Immature natural killer cell (primary cell): Measurements from ENCODE around the gene TYMP. TPM values are rescaled to one million over a fixed set of nuclear protein-coding genes. Genes with fewer than 3 reads are reported as not detected.

ENCODE experiments used
- DNase-seq, 3 donors: peaks; one replicate each; pipeline ENCODE4 v3.0.0; 2022; ENCODE audit warnings: mixed read lengths in 1 of 3
- H3K27ac Mint-ChIP-seq, 6 donors: one replicate each; pipeline ENCODE4 v1.8.0; 2020; ENCODE audit warnings: mixed read lengths in 6 of 6, mild to moderate bottlenecking in 5 of 6, inconsistent platforms in 4 of 6, moderate library complexity in 3 of 6
- H3K27me3 Mint-ChIP-seq, 3 donors: one replicate each; pipeline ENCODE4 v1.8.0; 2020 to 2021; ENCODE audit warnings: low read depth in 3 of 3, mild to moderate bottlenecking in 3 of 3, mixed read lengths in 3 of 3, moderate library complexity in 3 of 3, inconsistent platforms in 1 of 3
- H3K36me3 Mint-ChIP-seq, 3 donors: one replicate each; pipeline ENCODE4 v1.8.0; 2020; ENCODE audit warnings: mixed read lengths in 3 of 3, inconsistent platforms in 2 of 3, mild to moderate bottlenecking in 2 of 3
- H3K4me1 Mint-ChIP-seq, 2 donors: one replicate each; pipeline ENCODE4 v1.8.0; 2020; ENCODE audit warnings: inconsistent platforms in 2 of 2, mild to moderate bottlenecking in 2 of 2, mixed read lengths in 2 of 2, moderate library complexity in 1 of 2
- H3K4me3 Mint-ChIP-seq, 5 donors: one replicate each; pipeline ENCODE4 v1.8.0; 2020; ENCODE audit warnings: mild to moderate bottlenecking in 5 of 5, mixed read lengths in 5 of 5, inconsistent platforms in 3 of 5, moderate library complexity in 3 of 5
- H3K9me3 Mint-ChIP-seq, 6 donors: one replicate each; pipeline ENCODE4 v1.8.0; 2020; ENCODE audit warnings: mild to moderate bottlenecking in 6 of 6, mixed read lengths in 6 of 6, inconsistent platforms in 4 of 6, moderate library complexity in 3 of 6
- polyA plus RNA-seq, 3 donors: library from polyadenylated mRNA; unstranded; fragments of 300-500 nt; fragmentation: Illumina TruSeq; gene quantifications; one replicate each; pipeline ENCODE4 v1.2.3, GENCODE V29; 2021

The TYMP gene
- polyA plus RNA-seq, 3 donors from 2014 or later, result 21.2 to 31.2 (median 25.5) TPM

- no peak overlapping the region for H3K4me3 Mint-ChIP-seq
- peaks cover 0 to 4% (median 0%) of the 10 kb centered on the region in 3 donors for H3K36me3 Mint-ChIP-seq
- H3K27me3 Mint-ChIP-seq, result peaks cover 0 to 2% (median 0%) of the 10 kb centered on the region in 3 donors
- H3K4me1 Mint-ChIP-seq, result no peaks in the 10 kb centered on the region
- H3K9me3 Mint-ChIP-seq, result no peaks in the 10 kb centered on the region
- no peak overlapping the region for H3K27ac Mint-ChIP-seq
- DNase-seq, result no peak
Measured at GRCh38 chr22:50570861-50571260, 41.0 kb upstream of the TYMP start.

- no peak overlapping the region for H3K27ac Mint-ChIP-seq
- H3K36me3 Mint-ChIP-seq, result peaks cover 0 to 4% (median 0%) of the 10 kb centered on the region in 3 donors
- H3K4me3 Mint-ChIP-seq, result no peak overlapping the region
- peaks cover 0 to 2% (median 1%) of the 10 kb centered on the region in 3 donors for H3K27me3 Mint-ChIP-seq
- H3K4me1 Mint-ChIP-seq, result no peaks in the 10 kb centered on the region
- DNase-seq, result no peak
- H3K9me3 Mint-ChIP-seq, result no peaks in the 10 kb centered on the region
Measured at GRCh38 chr22:50569896-50570535, 40.2 kb upstream of the TYMP start.

DNA sequence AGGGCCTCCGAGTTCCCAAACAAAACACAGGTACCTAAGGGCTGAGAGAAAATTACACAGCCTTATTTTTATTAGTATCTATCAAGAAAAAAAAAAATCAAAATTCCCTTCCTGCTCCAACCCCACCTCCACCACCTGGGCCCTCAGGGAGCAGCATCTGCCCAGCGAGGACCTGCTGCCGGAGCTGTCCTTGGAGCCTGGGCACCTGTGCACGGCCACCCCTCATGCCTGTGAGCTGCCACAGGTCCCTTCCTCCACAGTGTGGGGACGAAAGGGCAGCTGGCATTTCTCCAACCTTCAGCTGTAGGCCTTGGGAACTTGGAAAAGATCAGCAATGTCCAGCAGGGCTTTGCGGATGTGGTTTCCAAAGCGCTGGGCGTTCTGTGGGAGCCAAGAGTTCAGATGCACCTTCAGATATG, 39.2 kb upstream of the TYMP start:
- H3K9me3 Mint-ChIP-seq, result no peaks in the 10 kb centered on the region
- no peak for DNase-seq

DNA sequence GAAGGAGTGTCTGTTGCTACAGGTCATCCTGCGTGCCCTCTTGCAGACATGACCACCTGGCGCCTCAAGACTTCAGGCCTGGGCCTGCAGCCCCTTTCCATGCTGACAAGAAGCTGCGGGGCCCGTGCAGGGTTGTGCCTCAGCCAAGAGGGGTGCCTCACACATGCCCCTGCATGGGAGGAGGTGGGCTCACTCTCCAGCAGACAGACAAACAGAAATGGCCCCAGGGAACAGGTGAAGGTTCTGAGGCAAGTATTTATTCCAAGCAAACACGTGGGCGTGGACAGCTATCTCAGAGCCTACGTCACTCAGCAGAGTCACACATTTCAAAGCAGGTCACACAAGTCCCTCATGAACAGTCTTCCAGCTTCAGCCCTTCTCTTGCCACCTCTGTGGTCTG, 38.8 kb upstream of the TYMP start:
- DNase-seq, result no peak
- H3K36me3 Mint-ChIP-seq, result peaks cover 0 to 4% (median 0%) of the 10 kb centered on the region in 3 donors
- H3K27me3 Mint-ChIP-seq, result peaks cover 0 to 2% (median 1%) of the 10 kb centered on the region in 3 donors
- no peak overlapping the region for H3K27ac Mint-ChIP-seq
- H3K4me3 Mint-ChIP-seq, result no peak overlapping the region
- no peaks in the 10 kb centered on the region for H3K9me3 Mint-ChIP-seq
- peaks cover 2 to 3% of the 10 kb centered on the region in 2 donors for H3K4me1 Mint-ChIP-seq

More for the DNA sequence above, 39.2 kb upstream of the TYMP start:
- Mint-ChIP-seq H3K27me3 (peaks cover 0 to 2% (median 1%) of the 10 kb centered on the region in 3 donors), H3K27ac (no peak overlapping the region), H3K36me3 (peaks cover 0 to 4% (median 0%) of the 10 kb centered on the region in 3 donors), H3K4me3 (no peak overlapping the region), H3K4me1 (no peaks in the 10 kb centered on the region)

GRCh38 chr22:50567721-50568252, 38.0 kb upstream of the TYMP start:
- Mint-ChIP-seq H3K4me1 (peaks cover 10 to 11% of the 10 kb centered on the region in 2 donors), H3K36me3 (peaks cover 0 to 4% (median 0%) of the 10 kb centered on the region in 3 donors), H3K9me3 (no peaks in the 10 kb centered on the region), H3K4me3 (no peak overlapping the region), H3K27ac (no peak overlapping the region), H3K27me3 (peaks cover 1 to 5% (median 5%) of the 10 kb centered on the region in 3 donors)
- no peak for DNase-seq

DNA sequence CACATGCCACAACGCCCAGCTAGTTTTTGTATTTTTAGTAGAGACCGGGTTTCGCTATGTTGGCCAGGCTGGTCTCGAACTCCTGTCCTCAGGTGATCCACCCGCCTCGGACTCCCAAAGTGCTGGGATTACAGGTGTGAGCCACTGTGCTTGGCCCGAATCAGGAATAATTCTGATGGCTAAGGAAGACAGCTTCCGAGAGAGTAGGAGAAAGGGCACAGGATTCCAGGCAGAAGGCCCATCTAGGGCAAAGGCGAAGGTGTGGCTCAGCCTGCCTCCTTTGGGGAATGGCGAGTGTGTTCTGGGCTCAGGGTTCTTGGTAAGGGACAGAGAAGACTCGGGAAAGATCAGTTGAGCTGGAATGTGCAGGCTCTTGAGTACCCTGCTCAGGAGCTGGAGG, 34.5 kb upstream of the TYMP start:
- DNase-seq, result no peak
- peak overlapping the region in 1 of 6 donors; percentile 40 for H3K27ac Mint-ChIP-seq
- H3K27me3 Mint-ChIP-seq, result peaks cover 8 to 16% (median 9%) of the 10 kb centered on the region in 3 donors
- H3K4me3 Mint-ChIP-seq, result peak overlapping the region in 2 of 5 donors; percentile 23 to 29
- H3K36me3 Mint-ChIP-seq, result peaks cover 0 to 1% (median 0%) of the 10 kb centered on the region in 3 donors
- H3K9me3 Mint-ChIP-seq, result no peaks in the 10 kb centered on the region
- peaks cover 22 to 26% of the 10 kb centered on the region in 2 donors for H3K4me1 Mint-ChIP-seq

DNA sequence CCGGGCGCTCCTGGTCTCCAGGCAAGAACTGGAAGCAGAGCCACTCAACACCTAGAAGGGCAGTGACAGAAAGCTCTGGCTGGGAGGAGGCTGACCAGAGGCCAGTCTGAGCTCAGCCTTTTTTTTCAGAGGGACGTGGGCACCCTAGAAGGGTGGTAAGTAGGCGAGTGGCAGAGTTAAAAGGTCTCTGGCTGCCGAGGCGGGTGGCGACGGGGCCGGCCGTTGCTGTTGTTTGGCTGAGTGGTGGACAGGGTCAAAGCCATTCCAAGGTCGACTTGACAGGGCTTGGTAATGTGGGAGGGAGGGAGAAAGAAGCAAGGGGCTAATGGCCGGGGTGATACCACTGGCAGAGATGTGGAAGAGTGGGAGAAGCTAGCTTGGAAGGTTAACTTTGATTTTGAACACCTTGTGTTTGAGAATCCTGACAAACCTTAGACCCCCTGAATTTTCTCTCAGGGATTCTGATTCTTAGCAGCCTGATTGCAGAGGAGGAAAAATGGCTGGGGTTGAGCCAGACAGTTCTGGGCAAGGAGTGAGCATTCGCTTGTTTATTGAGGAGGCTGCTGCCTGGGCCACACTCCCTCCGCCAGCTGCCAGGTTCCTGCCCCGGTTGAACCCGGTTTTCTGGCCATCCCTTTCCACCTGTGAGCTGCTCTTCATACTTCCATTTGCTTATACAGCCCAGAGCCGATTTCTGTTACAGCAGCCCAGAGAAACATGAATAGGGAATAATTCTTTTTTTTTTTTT, 33.8 kb upstream of the TYMP start:
- no peaks in the 10 kb centered on the region for H3K36me3 Mint-ChIP-seq
- DNase-seq, result no peak
- peaks cover 8 to 16% (median 9%) of the 10 kb centered on the region in 3 donors for H3K27me3 Mint-ChIP-seq
- peaks cover 22 to 26% of the 10 kb centered on the region in 2 donors for H3K4me1 Mint-ChIP-seq
- no peaks in the 10 kb centered on the region for H3K9me3 Mint-ChIP-seq
- H3K27ac Mint-ChIP-seq, result peak overlapping the region; percentile 15 to 94 (median 90)
- H3K4me3 Mint-ChIP-seq, result peak overlapping the region; percentile 92 to 97 (median 94)

DNA sequence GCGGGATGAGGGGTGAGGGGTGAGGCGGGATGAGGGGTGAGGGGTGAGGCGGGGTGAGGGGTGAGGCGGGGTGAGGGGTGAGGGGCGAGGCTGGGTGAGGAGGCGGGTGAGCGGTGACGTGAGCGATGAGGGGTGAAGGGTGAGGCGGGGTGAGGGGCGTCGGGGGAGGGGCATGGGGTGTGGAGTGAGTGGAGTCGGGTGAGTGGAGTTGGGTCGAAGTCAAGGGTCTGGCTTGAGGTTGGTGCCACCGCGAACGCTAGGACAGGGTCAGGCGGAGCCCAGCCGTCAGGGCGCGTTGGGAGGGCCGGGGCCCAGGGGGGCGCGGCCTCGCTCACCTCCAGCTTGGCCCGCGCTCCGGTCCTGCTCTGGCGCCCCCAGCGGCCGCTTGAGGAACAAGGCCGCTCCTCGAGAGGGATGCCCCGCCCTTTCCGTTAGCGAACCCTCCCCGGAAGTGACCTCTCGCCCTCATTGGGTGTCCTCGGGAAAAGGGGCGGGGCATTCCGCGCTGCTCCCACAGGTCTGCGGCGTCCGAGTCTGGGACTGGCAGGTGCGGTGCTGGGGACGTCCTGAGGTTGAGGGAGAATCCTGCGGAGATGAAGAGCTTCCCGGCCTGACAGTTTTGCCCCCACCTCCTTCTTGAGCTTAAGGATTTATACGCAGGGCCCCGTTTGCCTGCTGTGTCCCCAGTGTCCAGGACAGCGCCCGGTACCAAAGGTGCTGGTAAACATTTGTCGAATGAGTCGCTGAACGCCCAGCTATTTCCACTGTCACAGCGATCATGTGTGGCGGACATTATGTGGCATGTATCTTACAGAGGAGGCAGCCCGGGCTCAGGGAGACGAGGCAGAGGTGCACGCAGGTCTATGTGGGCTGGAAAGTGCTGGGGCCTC, 33.0 kb upstream of the TYMP start, which contains the start of gene SYCE3:
SYCE3 (minus strand) TSS at position 397 of the 890 bp plus-strand sequence. CDS start 6,514 bp downstream, outside the sequence.
- H3K4me3 Mint-ChIP-seq, result peak within 1 kb of the TSS; percentile 92 to 97 (median 94)
- H3K4me1 Mint-ChIP-seq, result peaks cover 22 to 26% of the 10 kb centered on the region in 2 donors
- H3K36me3 Mint-ChIP-seq, result no peaks in the 10 kb centered on the region
- peaks cover 8 to 18% (median 9%) of the 10 kb centered on the region in 3 donors for H3K27me3 Mint-ChIP-seq
- DNase-seq, result peak; percentile 97 to 98 (median 98)
- H3K9me3 Mint-ChIP-seq, result no peaks in the 10 kb centered on the region
- H3K27ac Mint-ChIP-seq, result peak within 1 kb of the TSS; percentile 92 to 99 (median 96)

DNA sequence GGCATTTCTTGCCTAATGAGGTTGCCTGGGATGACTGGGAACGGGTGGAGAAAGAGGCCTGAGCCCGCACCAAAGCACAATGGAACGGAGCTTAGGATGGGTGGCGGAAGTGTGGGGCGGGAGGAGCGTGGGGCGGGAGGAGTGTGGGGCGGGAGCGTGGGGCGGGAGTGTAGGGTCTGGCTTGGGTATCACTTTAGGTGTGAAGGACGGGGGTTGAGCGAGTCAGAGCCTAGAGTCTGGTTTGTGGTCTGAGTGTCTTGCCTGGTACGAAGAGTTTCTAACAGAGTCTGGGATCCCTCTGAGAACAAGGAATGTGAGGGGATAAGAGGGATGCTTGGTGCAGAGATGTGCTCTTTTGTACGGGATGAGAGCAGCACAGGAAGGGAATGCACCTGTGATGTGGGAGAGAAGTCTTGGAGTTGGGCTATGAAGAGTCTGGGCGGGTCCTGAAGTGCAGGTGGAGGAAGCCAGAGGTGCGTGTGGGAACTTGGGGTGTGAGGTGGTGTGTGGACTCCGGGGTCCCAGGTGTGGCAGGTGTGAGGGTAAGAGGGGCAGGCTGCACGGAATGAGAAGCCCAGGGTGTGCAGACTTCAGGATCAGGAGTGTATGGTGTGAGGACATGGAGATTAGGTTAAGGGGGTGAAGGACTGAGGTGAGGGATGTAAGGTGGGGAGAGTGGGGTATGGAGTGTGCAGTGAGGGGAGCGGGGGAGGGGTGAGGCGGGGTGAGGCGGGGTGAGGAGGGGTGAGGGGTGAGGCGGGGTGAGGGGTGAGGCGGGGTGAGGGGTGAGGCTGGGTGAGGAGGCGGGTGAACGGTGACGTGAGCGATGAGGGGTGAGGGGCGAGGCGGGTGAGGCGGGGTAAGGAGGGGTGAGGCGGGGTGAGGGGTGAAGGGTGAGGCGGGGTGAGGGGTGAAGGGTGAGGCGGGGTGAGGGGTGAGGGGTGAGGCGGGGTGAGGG, 31.9 kb upstream of the TYMP start:
- Mint-ChIP-seq H3K9me3 (no peaks in the 10 kb centered on the region), H3K27me3 (peaks cover 8 to 18% (median 9%) of the 10 kb centered on the region in 3 donors), H3K4me1 (peaks cover 22 to 26% of the 10 kb centered on the region in 2 donors), H3K27ac (peak overlapping the region; percentile 89 to 99 (median 96)), H3K4me3 (peak overlapping the region; percentile 72 to 93 (median 84)), H3K36me3 (no peaks in the 10 kb centered on the region)
- DNase-seq, result peak; percentile 60 to 68 (median 67)

- DNase-seq, result no peak
- H3K27ac Mint-ChIP-seq, result peak overlapping the region in 2 of 6 donors; percentile 96 to 99
- no peaks in the 10 kb centered on the region for H3K9me3 Mint-ChIP-seq
- H3K36me3 Mint-ChIP-seq, result no peaks in the 10 kb centered on the region
- H3K4me3 Mint-ChIP-seq, result no peak overlapping the region
- peaks cover 22 to 26% of the 10 kb centered on the region in 2 donors for H3K4me1 Mint-ChIP-seq
- H3K27me3 Mint-ChIP-seq, result peaks cover 8 to 17% (median 9%) of the 10 kb centered on the region in 3 donors
Measured at GRCh38 chr22:50560034-50560433, 30.2 kb upstream of the TYMP start.

DNA sequence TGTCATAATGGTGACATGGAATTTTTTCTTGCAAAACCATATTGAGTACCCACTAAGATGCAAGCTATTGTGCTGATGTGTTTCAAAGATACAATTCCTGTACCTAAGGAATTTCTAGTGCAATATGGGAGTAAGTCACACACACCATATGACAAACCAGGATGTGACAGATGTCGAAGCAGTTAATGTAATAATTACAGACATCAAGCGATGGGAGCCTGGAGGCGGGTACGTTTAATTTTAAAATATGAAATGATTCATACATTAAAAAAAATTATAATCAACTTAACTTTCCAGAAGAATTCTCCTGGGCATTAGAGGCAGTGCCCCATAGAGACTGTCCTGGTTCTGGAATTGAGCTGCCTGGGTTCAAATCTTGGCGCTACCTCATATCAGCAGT, 26.9 kb upstream of the TYMP start:
- H3K27ac Mint-ChIP-seq, result no peak overlapping the region
- H3K27me3 Mint-ChIP-seq, result peaks cover 3 to 10% (median 4%) of the 10 kb centered on the region in 3 donors
- H3K4me1 Mint-ChIP-seq, result peaks cover 11 to 12% of the 10 kb centered on the region in 2 donors
- no peak for DNase-seq
- H3K9me3 Mint-ChIP-seq, result no peaks in the 10 kb centered on the region
- no peak overlapping the region for H3K4me3 Mint-ChIP-seq
- no peaks in the 10 kb centered on the region for H3K36me3 Mint-ChIP-seq

GRCh38 chr22:50553310-50553709, 23.5 kb upstream of the TYMP start:
- no peaks in the 10 kb centered on the region for H3K9me3 Mint-ChIP-seq
- H3K4me3 Mint-ChIP-seq, result no peak overlapping the region
- H3K4me1 Mint-ChIP-seq, result peaks cover 13 to 20% of the 10 kb centered on the region in 2 donors
- no peaks in the 10 kb centered on the region for H3K36me3 Mint-ChIP-seq
- no peak for DNase-seq
- no peak overlapping the region for H3K27ac Mint-ChIP-seq
- peaks cover 0 to 2% (median 0%) of the 10 kb centered on the region in 3 donors for H3K27me3 Mint-ChIP-seq
